B cell (primary cell): ENCODE results near the gene GYS1.

Source experiments
- EZH2 ChIP-seq: IDR thresholded peaks from 2 replicates; pipeline ENCODE4 v1.6.1; 2012; ENCODE audit warnings: borderline replicate concordance, low read depth, mild to moderate bottlenecking, moderate library complexity, low read length; ENCODE audit not compliant: insufficient read depth, poor library complexity, severe bottlenecking
- TF ChIP-seq, protein P1 (sequence below): fragments of 200-600 bp; IDR thresholded peaks from one replicate; pipeline ENCODE4 v1.8.0; 2022; ENCODE audit warnings: antibody characterized with exemption, mild to moderate bottlenecking

DNA sequence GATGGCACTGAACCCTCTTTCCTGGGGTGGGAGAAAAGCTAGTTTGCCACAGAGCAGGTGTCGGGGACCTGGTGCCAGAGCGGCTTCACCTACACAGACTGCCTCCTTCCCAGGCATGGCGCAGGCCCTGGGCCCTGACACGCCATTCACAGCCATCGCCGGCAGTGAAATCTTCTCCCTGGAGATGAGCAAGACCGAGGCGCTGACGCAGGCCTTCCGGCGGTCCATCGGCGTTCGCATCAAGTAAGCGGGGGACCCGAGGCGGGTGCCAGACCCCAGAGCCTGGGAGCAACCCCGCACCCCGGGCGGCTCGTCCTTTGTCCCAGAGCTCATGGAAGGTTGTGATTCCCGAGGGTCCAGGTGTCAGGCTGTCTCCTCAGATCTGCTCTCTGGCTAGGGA is 13.8 kb upstream of the GYS1 start:
- TF ChIP-seq, protein P1, sequence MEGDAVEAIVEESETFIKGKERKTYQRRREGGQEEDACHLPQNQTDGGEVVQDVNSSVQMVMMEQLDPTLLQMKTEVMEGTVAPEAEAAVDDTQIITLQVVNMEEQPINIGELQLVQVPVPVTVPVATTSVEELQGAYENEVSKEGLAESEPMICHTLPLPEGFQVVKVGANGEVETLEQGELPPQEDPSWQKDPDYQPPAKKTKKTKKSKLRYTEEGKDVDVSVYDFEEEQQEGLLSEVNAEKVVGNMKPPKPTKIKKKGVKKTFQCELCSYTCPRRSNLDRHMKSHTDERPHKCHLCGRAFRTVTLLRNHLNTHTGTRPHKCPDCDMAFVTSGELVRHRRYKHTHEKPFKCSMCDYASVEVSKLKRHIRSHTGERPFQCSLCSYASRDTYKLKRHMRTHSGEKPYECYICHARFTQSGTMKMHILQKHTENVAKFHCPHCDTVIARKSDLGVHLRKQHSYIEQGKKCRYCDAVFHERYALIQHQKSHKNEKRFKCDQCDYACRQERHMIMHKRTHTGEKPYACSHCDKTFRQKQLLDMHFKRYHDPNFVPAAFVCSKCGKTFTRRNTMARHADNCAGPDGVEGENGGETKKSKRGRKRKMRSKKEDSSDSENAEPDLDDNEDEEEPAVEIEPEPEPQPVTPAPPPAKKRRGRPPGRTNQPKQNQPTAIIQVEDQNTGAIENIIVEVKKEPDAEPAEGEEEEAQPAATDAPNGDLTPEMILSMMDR, result no peak
- TF ChIP-seq EZH2, result no peak
